Astrocyte of the cerebellum (primary cell): ENCODE data around the gene SH3BP4.
A peak's percentile ranks its signal among the peaks of the same experiment; 100 is the strongest.

Source experiments
- DNase-seq: peaks from one replicate; pipeline ENCODE4 v3.0.0-alpha.2; 2011; ENCODE audit warnings: low read depth
- H3K4me3 ChIP-seq: 2 replicates; pipeline ENCODE4 v1.5.1; 2011; ENCODE audit warnings: mild to moderate bottlenecking, low read depth, low read length, moderate library complexity
- CTCF ChIP-seq: IDR thresholded peaks from 2 replicates; pipeline ENCODE4 v1.5.1; 2012; ENCODE audit warnings: low read length, low read depth, moderate library complexity, mild to moderate bottlenecking; ENCODE audit errors: missing control alignments
- in situ Hi-C: cut with HindIII; loops from 2 replicates; pipeline ENCODE4 v1.10.0; 2017; ENCODE audit warnings: low sequenced_read_pairs

SH3BP4 gene

GRCh38 chr2:234963773-234964615 lies 12.2 kb downstream of the SH3BP4 start:
- peak overlapping the region; percentile 5 for H3K4me3 ChIP-seq
- in situ Hi-C loops = loop anchor here (10.0 to 25.0 kb wide), 3 partner anchors 131 to 402 kb away; no protein-coding TSS in a partner anchor
- TF ChIP-seq CTCF = no peak
- peak; percentile 95 for DNase-seq

- peak overlapping the region; percentile 5 for H3K4me3 ChIP-seq
- no peak for DNase-seq
- in situ Hi-C loops = loop anchor here (10.0 to 25.0 kb wide), 3 partner anchors 130 to 403 kb away; no protein-coding TSS in a partner anchor
- TF ChIP-seq CTCF = no peak
Observed at GRCh38 chr2:234964631-234965461, 13.0 kb downstream of the SH3BP4 start.

- no peak for DNase-seq
- no peak for TF ChIP-seq CTCF
- no peak overlapping the region for H3K4me3 ChIP-seq
- in situ Hi-C loops = loop anchor here (10.0 to 25.0 kb wide), 3 partner anchors 128 to 404 kb away; no protein-coding TSS in a partner anchor
Observed at GRCh38 chr2:234966340-234966739, 14.5 kb downstream of the SH3BP4 start.

- TF ChIP-seq CTCF = no peak
- no peak overlapping the region for H3K4me3 ChIP-seq
- in situ Hi-C loops = loop anchor here (10.0 to 25.0 kb wide), 3 partner anchors 127 to 405 kb away; no protein-coding TSS in a partner anchor
- DNase-seq = no peak
Observed at GRCh38 chr2:234967201-234967869, 15.5 kb downstream of the SH3BP4 start.

GRCh38 chr2:234967870-234968208 lies 16.0 kb downstream of the SH3BP4 start:
- in situ Hi-C loops = loop anchor here (10.0 to 25.0 kb wide), 3 partner anchors 127 to 406 kb away; no protein-coding TSS in a partner anchor
- TF ChIP-seq CTCF = no peak
- no peak overlapping the region for H3K4me3 ChIP-seq
- no peak for DNase-seq
